ENCODE data around the gene MBP.

GRCh38 chr18:77021075-77021474, 111.5 kb downstream of the MBP start:
- TF ChIP-seq POLR2A (IDR thresholded peaks at IDR 0.05) (no peak), CTCF (IDR thresholded peaks at IDR 0.05) (no peak)

All from lower leg skin (tissue), 3 donors.